Keratinocyte (primary cell): Measurements from ENCODE around the gene BAZ2B. TPM values are rescaled to one million over a fixed set of nuclear protein-coding genes. Genes with fewer than 3 reads are reported as not detected.

Experiments
- DNase-seq: peaks from one replicate; pipeline ENCODE4 v3.0.0-alpha.2; 2011; ENCODE audit warnings: low read depth, missing footprints, low spot score
- FAIRE-seq: peaks from 2 replicates; lab custom pipeline; 2011; peaks lifted over from hg19 to GRCh38; lab: Jason Lieb, UNC
- H2AFZ ChIP-seq: 2 replicates; pipeline ENCODE4 v1.6.0; 2012; ENCODE audit warnings: low read length, control low read depth, inconsistent platforms; ENCODE audit not compliant: control insufficient read depth
- H3K27ac ChIP-seq: 2 replicates; pipeline ENCODE4 v1.5.1; 2011; ENCODE audit warnings: low read length; ENCODE audit not compliant: control insufficient read depth, insufficient read depth
- H3K27me3 ChIP-seq: 3 replicates; pipeline ENCODE4 v1.6.0; 2011; ENCODE audit warnings: low read length; ENCODE audit not compliant: control insufficient read depth, insufficient read depth; ENCODE audit errors: extremely low read depth
- H3K36me3 ChIP-seq, 2 experiments: 2 replicates in 1 of 2; 3 replicates in 1 of 2; pipeline ENCODE4 v1.5.1; 2011; ENCODE audit warnings: low read length in 2 of 2, mild to moderate bottlenecking in 1 of 2; ENCODE audit not compliant: control insufficient read depth in 2 of 2, insufficient read depth in 2 of 2; ENCODE audit errors: extremely low read depth in 1 of 2
- H3K4me1 ChIP-seq: 3 replicates; pipeline ENCODE4 v1.5.1; 2011; ENCODE audit warnings: low read length; ENCODE audit not compliant: control insufficient read depth, insufficient read depth; ENCODE audit errors: extremely low read depth
- H3K4me2 ChIP-seq: 3 replicates; pipeline ENCODE4 v1.6.0; 2011; ENCODE audit warnings: low read depth, low read length; ENCODE audit not compliant: control insufficient read depth, insufficient read depth; ENCODE audit errors: extremely low read depth
- H3K4me3 ChIP-seq, 3 experiments: fragments of 200-600 bp in 1 of 3; sonication (generic) in 1 of 3; 2 replicates in 2 of 3; 3 replicates in 1 of 3; pipeline ENCODE4 v1.5.1; 2011 to 2016; ENCODE audit warnings: low read length in 3 of 3, mild to moderate bottlenecking in 3 of 3, control low read depth in 2 of 3, inconsistent platforms in 1 of 3, low read depth in 1 of 3, mixed read lengths in 1 of 3, mixed run types in 1 of 3, moderate library complexity in 1 of 3; ENCODE audit not compliant: control insufficient read depth in 2 of 3, insufficient read depth in 2 of 3; ENCODE audit errors: extremely low read depth in 1 of 3
- H3K79me2 ChIP-seq: 2 replicates; pipeline ENCODE4 v1.6.0; 2012; ENCODE audit warnings: low read length; ENCODE audit not compliant: control insufficient read depth, insufficient read depth
- H3K9ac ChIP-seq: 3 replicates; pipeline ENCODE4 v1.6.0; 2011; ENCODE audit warnings: low read length; ENCODE audit not compliant: control insufficient read depth, insufficient read depth; ENCODE audit errors: extremely low read depth
- H3K9me1 ChIP-seq: 3 replicates; pipeline ENCODE4 v1.6.0; 2011; ENCODE audit warnings: low read length; ENCODE audit not compliant: control insufficient read depth, insufficient read depth; ENCODE audit errors: extremely low read depth
- H3K9me3 ChIP-seq: 2 replicates; pipeline ENCODE4 v1.5.1; 2012; ENCODE audit warnings: low read depth, low read length; ENCODE audit not compliant: control insufficient read depth
- H4K20me1 ChIP-seq: 3 replicates; pipeline ENCODE4 v1.6.0; 2011; ENCODE audit warnings: low read length; ENCODE audit not compliant: control insufficient read depth, insufficient read depth; ENCODE audit errors: extremely low read depth
- CTCF ChIP-seq, 3 experiments: IDR thresholded peaks in 1 of 3; conservative IDR thresholded peaks in 1 of 3; optimal IDR thresholded peaks in 1 of 3; 2 replicates in 2 of 3; 3 replicates in 1 of 3; pipeline versions ENCODE3 to v1.5.1; 2011; ENCODE audit warnings: low read length in 3 of 3, mild to moderate bottlenecking in 3 of 3, moderate library complexity in 2 of 3, control low read depth in 1 of 3, inconsistent platforms in 1 of 3; ENCODE audit not compliant: insufficient read depth in 2 of 3; ENCODE audit errors: extremely low read depth in 1 of 3
- EZH2 ChIP-seq: IDR thresholded peaks from one replicate; pipeline ENCODE4 v1.6.1; 2012; ENCODE audit warnings: inconsistent platforms, mild to moderate bottlenecking, low read length, moderate library complexity
- dilution Hi-C: fragments of 300-500 bp; cut with MboI; formaldehyde crosslinking; loops from one replicate; pipeline ENCODE4 v1.7.0; 2020; ENCODE audit warnings: low sequenced_read_pairs; ENCODE audit not compliant: extremely low pct_ligation_motif_present
- polyA plus RNA-seq, 5 experiments: library from polyadenylated mRNA; depleted of rRNA in 3 of 5; stranded (reverse) in 3 of 5; stranded (forward) in 1 of 5; unstranded in 1 of 5; fragments of >200 nt; gene quantifications; 1 replicate in 1 of 5; 2 replicates in 3 of 5; 3 replicates in 1 of 5; pipeline versions ENCODE4 v1.2.1 to v1.2.3, GENCODE V29; 2011 to 2012; ENCODE audit warnings: missing spikeins in 2 of 5, low read depth in 1 of 5, low replicate concordance in 1 of 5

BAZ2B gene
- polyA plus RNA-seq, 1 donor (not counting 4 experiments of a cell fraction or from before 2014, with no cell fraction given) = 27.0 TPM

GRCh38 chr2:159586034-159586433 lies 30.3 kb downstream of the BAZ2B start:
- H4K20me1 ChIP-seq = no peaks in the 10 kb centered on the region
- H3K9ac ChIP-seq = no peak overlapping the region
- no peak for TF ChIP-seq EZH2
- no peak for TF ChIP-seq CTCF (optimal IDR thresholded peaks at IDR 0.05 in 1 of 3, IDR thresholded peaks at IDR 0.05 in 1 of 3, conservative IDR thresholded peaks at IDR 0.05 in 1 of 3; ENCODE audit: extremely low read depth in 1 of 3, insufficient read depth in 2 of 3, low read length in 3 of 3)
- no peak overlapping the region for H2AFZ ChIP-seq
- no peaks in the 10 kb centered on the region for H3K27me3 ChIP-seq
- no peaks in the 10 kb centered on the region for H3K9me1 ChIP-seq
- H3K4me3 ChIP-seq = no peak overlapping the region
- no peak for DNase-seq
- dilution Hi-C loops = no loop called here
- no peak overlapping the region for H3K4me2 ChIP-seq
- no peaks in the 10 kb centered on the region for H3K36me3 ChIP-seq
- no peaks in the 10 kb centered on the region for H3K79me2 ChIP-seq
- no peak overlapping the region for H3K27ac ChIP-seq
- no peaks in the 10 kb centered on the region for H3K4me1 ChIP-seq
- H3K9me3 ChIP-seq = no peaks in the 10 kb centered on the region
- FAIRE-seq = no peak

DNA sequence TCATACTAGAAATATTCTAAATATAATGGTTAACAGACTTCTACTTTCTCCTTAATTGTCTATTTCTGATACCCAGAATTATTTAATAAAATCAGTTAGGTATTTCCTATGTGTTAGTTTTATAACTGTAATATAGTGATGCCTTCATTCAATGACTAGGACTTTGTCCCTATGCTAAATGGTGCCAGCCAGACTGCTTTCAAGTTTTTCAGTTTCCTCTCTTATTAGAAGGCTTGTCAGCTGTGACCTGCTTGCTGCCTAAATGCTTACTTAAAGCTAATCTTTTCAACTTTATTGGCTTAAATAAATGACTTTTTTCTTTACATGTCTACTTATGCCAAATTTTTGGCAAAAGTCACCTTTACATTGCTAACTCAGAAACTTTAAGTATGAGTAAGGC lies 30.7 kb downstream of the BAZ2B start:
- Histone ChIP-seq H3K79me2 (no peaks in the 10 kb centered on the region), H3K27ac (no peak overlapping the region)

More for the DNA sequence above, 30.7 kb downstream of the BAZ2B start:
- Histone ChIP-seq H3K4me3 (no peak overlapping the region), H3K4me2 (no peak overlapping the region), H2AFZ (no peak overlapping the region), H3K9me3 (no peaks in the 10 kb centered on the region), H3K9ac (no peak overlapping the region), H3K27me3 (no peaks in the 10 kb centered on the region), H3K9me1 (no peaks in the 10 kb centered on the region), H3K36me3 (no peaks in the 10 kb centered on the region), H4K20me1 (no peaks in the 10 kb centered on the region), H3K4me1 (no peaks in the 10 kb centered on the region)
- TF ChIP-seq EZH2 (no peak), CTCF (optimal IDR thresholded peaks at IDR 0.05 in 1 of 3, IDR thresholded peaks at IDR 0.05 in 1 of 3, conservative IDR thresholded peaks at IDR 0.05 in 1 of 3; ENCODE audit: extremely low read depth in 1 of 3, insufficient read depth in 2 of 3, low read length in 3 of 3) (no peak)
- dilution Hi-C loops = no loop called here
- DNase-seq (no peak), FAIRE-seq (no peak)
